ENCODE measurements around the gene DCC.

- no peak for TF ChIP-seq GATA3 (IDR thresholded peaks at IDR 0.05; ENCODE audit: low read depth, low read length)
- TF ChIP-seq GATA2 (IDR thresholded peaks at IDR 0.05; ENCODE audit: low read depth, low read length), result no peak
Measured at GRCh38 chr18:53527365-53527764, 1187.4 kb downstream of the DCC start.
